Measurements from ENCODE around the gene CACNB2. TPM values are rescaled to one million over a fixed set of nuclear protein-coding genes. Genes with fewer than 3 reads are reported as not detected.

Gene CACNB2
- total RNA-seq, 1 donor from 2014 or later: not detected

- intact Hi-C loops (cut with micrococcal nuclease): no loop called here
Observed at GRCh38 chr10:18282094-18282493, 141.9 kb downstream of the CACNB2 start.

GRCh38 chr10:18290651-18291313 is 150.6 kb downstream of the CACNB2 start:
- intact Hi-C loops (cut with micrococcal nuclease): no loop called here

- intact Hi-C loops (cut with micrococcal nuclease): no loop called here
Observed at GRCh38 chr10:18293536-18294510, 153.6 kb downstream of the CACNB2 start.

- intact Hi-C loops (cut with micrococcal nuclease): no loop called here
Observed at GRCh38 chr10:18294633-18295032, 154.4 kb downstream of the CACNB2 start.

- intact Hi-C loops (cut with micrococcal nuclease): no loop called here
Observed at GRCh38 chr10:18297659-18298058, 157.4 kb downstream of the CACNB2 start.

DNA sequence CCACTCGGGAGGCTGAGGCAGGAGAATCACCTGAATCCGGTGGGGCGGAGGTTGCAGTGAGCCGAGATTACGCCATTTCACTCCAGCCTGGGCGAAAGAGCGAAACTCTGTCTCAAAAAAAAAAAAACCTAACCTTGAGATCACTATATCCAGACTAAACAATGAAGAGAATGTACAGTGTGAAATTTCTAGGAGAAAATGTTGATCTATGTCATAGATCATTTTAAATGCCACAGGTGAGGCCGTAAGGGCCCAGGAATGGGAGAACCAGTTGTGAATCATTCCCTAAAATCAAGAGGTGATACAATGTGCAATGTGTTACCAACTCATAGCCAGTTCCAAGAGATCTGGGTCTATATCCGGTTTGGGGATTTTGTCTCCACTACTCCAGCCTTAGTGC is 158.0 kb downstream of the CACNB2 start:
- intact Hi-C loops (cut with micrococcal nuclease): no loop called here

DNA sequence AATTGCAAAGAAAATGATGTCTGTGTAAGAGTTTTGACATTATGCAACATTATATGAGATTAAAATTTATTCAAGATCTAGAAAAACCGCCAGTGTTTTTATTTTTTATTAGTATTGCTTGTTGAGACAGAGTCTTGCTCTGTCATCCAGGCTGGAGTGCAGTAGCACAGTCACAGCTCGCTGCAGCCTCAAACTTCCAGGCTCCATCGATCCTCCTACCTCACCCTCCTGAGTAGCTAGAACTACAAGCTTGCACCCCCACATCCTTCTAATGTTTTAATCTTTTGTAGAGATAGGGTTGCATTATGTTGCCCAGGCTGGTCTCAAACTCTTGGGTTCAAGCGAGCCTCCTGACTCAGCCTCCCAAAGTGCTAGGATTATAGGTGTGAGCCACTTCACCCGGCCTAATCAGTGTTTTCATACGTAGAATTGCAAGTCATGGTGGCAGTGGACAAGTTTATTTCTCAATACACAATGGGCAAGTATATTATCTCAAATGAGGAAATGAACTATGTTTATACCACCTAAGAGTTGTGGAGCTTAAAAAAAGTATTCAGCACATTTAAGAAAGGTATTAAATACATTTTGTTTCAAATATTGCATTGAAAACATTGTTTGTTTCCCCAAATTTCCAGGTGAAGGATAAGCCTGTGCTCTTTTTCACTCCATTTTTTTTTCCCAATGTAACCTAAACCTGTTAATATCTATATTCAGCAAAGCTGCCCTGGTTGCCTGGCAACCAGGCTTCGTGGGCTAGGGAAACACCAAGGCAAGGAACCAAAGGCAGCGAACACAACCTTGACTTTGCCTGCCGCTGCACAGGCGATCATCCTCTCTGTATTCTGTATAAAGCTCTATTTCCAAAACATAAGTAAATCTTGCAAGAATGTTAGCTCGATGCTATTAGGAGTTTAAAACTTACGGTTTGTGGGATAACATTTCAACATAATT is 163.9 kb downstream of the CACNB2 start:
- intact Hi-C loops (cut with micrococcal nuclease): no loop called here

DNA sequence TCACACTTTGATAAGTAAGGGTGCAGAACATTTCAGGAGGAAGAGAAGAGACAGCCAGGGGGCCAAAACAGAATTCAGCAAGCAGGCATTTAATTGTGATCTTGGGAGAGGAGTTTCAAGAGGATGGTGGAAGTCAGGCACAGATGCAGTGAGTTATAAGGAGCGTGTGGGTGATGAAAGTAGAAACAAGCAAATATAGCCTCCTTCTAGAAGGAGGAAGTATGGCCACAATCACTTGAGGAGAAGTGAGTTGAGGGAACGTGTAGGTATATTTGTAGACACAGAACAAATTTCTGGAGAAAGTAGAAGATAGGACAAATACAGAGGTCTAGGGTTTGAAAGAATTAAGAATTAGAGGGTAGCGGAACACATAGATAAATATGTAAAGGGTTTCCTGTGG is 165.8 kb downstream of the CACNB2 start:
- intact Hi-C loops (cut with micrococcal nuclease): no loop called here

DNA sequence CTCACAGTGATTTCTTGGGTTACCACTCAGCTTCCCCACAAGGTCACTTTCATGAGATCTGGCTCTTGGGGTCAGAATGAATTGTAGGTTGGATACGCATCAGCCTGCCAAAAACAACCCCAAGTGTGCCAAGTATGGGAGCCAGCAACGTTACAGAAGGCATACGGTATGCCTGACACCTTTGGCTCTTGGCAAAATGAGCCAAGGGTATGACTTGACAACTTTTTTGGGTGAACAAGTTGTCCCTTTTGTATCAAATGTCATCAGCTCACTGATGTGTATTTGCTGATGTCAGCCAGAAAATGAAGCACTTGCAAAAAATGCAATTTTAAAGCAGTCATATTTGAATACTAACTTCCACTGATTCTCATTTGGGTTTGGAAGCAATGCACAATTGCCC is 168.4 kb downstream of the CACNB2 start:
- intact Hi-C loops (cut with micrococcal nuclease): no loop called here

DNA sequence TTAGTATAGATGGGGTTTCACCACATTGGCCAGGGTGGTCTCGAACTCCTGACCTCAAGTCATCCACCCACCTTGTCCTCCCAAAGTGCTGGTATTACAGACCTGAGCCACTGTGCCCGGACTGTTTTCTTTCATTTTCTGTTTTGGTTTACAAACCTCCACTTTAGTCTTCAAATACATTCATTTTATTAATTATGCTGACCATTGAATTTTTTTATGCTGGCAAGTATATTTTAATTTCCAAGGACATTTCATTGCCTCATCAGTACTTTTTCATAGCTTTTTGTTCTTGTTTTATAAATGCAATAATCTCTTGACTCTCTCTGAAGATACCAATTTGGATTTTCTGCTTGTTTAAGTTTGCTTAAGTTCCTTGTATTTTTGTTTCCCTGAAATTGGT is 170.5 kb downstream of the CACNB2 start:
- intact Hi-C loops (cut with micrococcal nuclease): loop anchor here (5.0 kb wide), 1 partner anchor 703 kb away; no protein-coding TSS in a partner anchor

DNA sequence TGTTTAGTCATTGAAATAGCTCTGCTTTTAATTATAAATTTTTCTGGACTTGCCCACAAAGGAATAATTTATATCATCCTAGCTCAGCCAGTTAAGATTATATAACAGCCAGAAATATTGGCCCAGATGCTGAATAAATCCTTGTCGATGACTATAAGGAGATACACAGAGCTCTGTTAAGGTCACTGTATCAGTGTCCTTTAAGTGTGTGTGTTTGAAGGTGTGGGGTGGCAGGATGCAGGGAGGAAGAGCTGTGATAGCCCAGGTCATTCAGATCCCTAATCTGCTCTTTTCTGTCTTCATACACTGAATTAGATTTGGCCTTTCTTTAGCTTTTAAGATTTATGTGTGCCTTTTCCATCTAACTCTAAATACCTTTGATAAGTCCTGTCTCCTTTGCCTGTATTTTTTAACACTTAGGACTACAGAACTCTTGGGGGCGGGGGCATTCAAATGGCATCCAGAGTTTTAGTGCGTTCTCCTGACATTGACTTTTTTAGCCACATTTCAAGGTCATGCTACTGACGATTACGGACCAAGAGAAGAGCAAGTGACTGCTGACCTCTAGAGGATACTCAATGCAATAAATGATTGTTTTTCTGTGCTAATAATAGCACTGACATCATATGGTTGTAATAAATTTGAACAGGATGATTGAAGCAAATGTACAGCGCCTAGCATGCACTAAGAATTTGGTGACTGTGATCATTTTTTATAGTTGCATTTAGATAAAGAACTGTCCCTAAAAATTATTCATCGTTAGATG is 172.3 kb downstream of the CACNB2 start:
- intact Hi-C loops (cut with micrococcal nuclease): loop anchor here (5.0 kb wide), 1 partner anchor 705 kb away; no protein-coding TSS in a partner anchor

DNA sequence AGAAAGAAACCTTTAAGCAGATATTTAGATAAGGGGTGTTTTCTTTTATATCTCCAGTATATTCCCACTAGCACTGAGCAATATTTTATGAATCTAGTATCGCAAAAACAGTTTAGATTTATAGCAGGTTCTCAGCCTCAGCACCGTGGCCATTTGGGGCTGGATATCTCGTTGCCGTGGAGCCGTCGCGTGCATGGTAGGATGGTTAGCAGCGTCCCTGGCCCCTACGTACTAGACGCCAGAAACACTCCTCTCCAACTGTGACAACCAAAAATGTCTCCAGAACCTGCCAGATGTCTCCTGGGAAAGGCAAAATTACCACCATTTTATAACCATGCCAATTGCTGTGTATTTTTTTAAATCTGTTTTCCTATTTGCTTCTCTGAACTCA is 172.9 kb downstream of the CACNB2 start:
- intact Hi-C loops (cut with micrococcal nuclease): loop anchor here (5.0 kb wide), 1 partner anchor 706 kb away; no protein-coding TSS in a partner anchor

DNA sequence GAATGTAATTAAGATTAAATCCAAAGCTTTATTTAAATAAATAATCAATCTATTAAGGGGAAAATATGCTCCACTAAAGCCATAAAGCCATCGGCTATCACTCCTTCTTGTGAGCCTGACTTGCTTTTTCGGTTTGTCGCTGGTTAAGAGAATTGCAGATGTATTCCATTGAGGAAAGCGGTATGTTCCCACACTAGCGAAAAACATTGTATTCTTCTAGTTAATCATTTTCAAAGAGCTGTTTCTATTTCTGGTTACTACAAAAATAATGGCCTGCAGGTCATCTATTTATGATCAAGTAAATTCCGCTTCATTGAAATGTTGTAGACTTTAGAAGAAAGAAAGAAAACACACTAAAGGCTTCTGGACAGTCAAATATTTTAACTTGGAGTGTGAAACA is 173.4 kb downstream of the CACNB2 start:
- intact Hi-C loops (cut with micrococcal nuclease): loop anchor here (5.0 kb wide), 1 partner anchor 706 kb away; no protein-coding TSS in a partner anchor

DNA sequence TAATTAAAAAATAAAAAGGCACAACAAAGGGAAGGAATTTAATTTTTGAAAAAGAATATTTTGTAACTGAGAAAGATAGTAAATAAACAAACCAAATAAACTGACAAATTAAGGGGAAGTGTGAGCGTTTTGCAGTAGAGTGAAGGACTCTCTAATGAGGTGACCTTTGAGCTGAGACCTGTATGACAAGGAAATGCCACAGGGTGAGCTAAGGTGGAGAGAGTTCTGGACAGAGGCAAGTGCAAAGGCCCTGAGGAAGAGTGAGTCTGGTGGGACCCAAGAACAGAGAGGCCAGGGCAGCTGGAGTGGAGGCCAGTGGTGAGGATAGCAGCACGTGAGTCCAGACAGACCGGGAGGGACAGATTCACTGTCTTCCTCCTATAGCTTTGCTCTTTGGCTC is 179.4 kb downstream of the CACNB2 start:
- intact Hi-C loops (cut with micrococcal nuclease): no loop called here

GRCh38 chr10:18321371-18321770 is 181.1 kb downstream of the CACNB2 start:
- intact Hi-C loops (cut with micrococcal nuclease): no loop called here

GRCh38 chr10:18323916-18324315 is 183.7 kb downstream of the CACNB2 start:
- intact Hi-C loops (cut with micrococcal nuclease): no loop called here

DNA sequence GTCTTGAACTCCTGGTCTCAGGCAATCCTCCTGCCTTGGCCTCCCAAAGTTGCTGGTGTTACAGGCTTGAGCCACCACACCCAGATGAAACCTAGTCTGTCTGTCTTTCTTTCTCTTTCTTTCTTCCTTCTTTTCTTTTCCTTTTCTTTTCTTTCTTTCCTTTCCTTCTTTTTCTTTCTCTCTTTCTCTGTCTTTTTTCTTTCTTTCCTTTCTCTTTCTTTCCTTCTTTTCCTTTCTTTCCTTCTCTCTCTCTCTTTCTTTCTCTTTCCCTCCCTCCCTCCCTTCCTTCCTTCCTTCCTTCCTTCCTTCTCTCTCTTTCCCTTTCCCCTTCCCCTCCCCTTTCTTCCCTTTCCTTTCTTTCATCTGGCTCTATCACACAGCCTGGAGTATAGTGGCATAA is 185.2 kb downstream of the CACNB2 start:
- intact Hi-C loops (cut with micrococcal nuclease): no loop called here

DNA sequence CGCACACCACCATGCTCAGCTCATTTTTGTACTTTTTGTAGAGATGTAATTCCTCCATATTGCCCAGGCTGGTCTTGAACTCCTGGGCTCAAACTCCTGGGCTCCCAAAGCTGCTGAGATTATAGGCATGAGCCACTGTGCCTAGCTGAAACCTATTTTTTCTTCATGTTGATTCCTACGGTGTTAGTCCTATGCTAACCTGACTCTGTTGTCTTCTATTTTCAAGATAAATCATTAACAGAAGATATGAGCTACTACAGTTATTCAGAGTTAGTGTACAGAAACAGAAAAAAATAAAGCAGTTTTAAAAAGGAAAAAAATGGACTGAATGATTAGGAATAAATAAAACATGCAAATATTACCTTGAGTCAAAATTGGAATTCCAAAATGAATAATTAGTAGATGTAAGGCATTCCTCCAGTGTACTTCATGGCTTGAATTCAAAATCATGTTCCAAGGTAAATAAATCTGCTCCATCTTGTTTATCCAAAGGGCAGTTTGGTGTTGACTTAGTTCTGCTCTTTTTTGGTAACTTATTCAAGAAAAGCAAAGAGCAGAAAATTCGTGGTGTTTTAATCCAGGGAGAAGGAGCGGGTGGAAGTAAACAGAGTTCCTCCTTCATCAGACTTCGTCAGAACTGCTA is 185.8 kb downstream of the CACNB2 start:
- intact Hi-C loops (cut with micrococcal nuclease): no loop called here

- intact Hi-C loops (cut with micrococcal nuclease): no loop called here
Observed at GRCh38 chr10:18328941-18329340, 188.7 kb downstream of the CACNB2 start.

- intact Hi-C loops (cut with micrococcal nuclease): no loop called here
Observed at GRCh38 chr10:18332048-18332447, 191.8 kb downstream of the CACNB2 start.
